Heart left ventricle (tissue), 16 donors: Measurements from ENCODE around the gene NRBF2. TPM values are rescaled to one million over a fixed set of nuclear protein-coding genes. Genes with fewer than 3 reads are reported as not detected.

Source experiments
- ATAC-seq, 4 donors: fragments of 200-7000 bp; cut with Tn5 transposase; one replicate each; pipeline ENCODE4 v1.9.1; 2020 to 2022; ENCODE audit warnings: moderate library complexity in 4 of 4, mild to moderate bottlenecking in 3 of 4, moderate number of reproducible peaks in 1 of 4
- DNase-seq, 5 donors: peaks; one replicate each; pipeline ENCODE4 v3.0.0-alpha.2; 2020
- H3K27ac ChIP-seq, 12 donors: fragments of 200-600 bp; sonication (generic) in 4 of 12; one replicate each; pipeline versions ENCODE4 v1.5.0 to v1.8.0; 2016 to 2022; ENCODE audit warnings: mild to moderate bottlenecking in 2 of 12
- H3K27me3 ChIP-seq, 9 donors: fragments of 200-600 bp; sonication (generic) in 2 of 9; one replicate each; pipeline versions ENCODE4 v1.5.1 to v1.8.0; 2016 to 2022; ENCODE audit warnings: mild to moderate bottlenecking in 3 of 9
- H3K36me3 ChIP-seq, 9 donors: fragments of 200-600 bp; sonication (generic) in 2 of 9; one replicate each; pipeline versions ENCODE4 v1.5.0 to v1.8.0; 2018 to 2022; ENCODE audit warnings: mild to moderate bottlenecking in 2 of 9
- H3K4me1 ChIP-seq, 12 donors: fragments of 200-600 bp; sonication (generic) in 4 of 12; one replicate each; pipeline versions ENCODE4 v1.5.0 to v1.8.0; 2016 to 2022; ENCODE audit warnings: mild to moderate bottlenecking in 3 of 12
- H3K4me3 ChIP-seq, 12 donors: fragments of 200-600 bp; sonication (generic) in 4 of 12; one replicate each; pipeline versions ENCODE4 v1.5.0 to v1.8.0; 2017 to 2022; ENCODE audit warnings: mild to moderate bottlenecking in 9 of 12, moderate library complexity in 4 of 12
- H3K9me3 ChIP-seq, 12 donors: fragments of 200-600 bp; sonication (generic) in 4 of 12; one replicate each; pipeline versions ENCODE4 v1.5.0 to v1.8.0; 2016 to 2022; ENCODE audit warnings: mild to moderate bottlenecking in 1 of 12
- POLR2A ChIP-seq, 2 donors: fragments of 450-650 bp; IDR thresholded peaks; one replicate each; pipeline ENCODE4 v1.6.1; 2017; ENCODE audit warnings: antibody characterized with exemption in 2 of 2, mild to moderate bottlenecking in 2 of 2, moderate library complexity in 2 of 2
- WGBS, 4 donors: extraction: QIAGEN DNeasy Blood & Tissue Kit in 2 of 4; methylation state at CpG; one replicate each; pipeline versions ENCODE4 v1.1.5 to v1.1.7; 2013 to 2018; 5-methylcytosine and 5-hydroxymethylcytosine counted together
- intact Hi-C, 10 donors: fragments of 100-400 bp; cut with DNase I; formaldehyde crosslinking; loops; one replicate each; pipeline versions ENCODE4 v1.11.1 to v1.14.2; 2022
- polyA plus RNA-seq, 2 donors: library from polyadenylated mRNA; stranded (reverse); fragments of 200-250 nt; gene quantifications; one replicate each; pipeline ENCODE4 v1.2.3, GENCODE V29; 2013
- total RNA-seq, 9 donors: library from RNA; depleted of rRNA in 2 of 9; stranded (reverse); fragments of >200 nt in 2 of 9; fragmentation: NEBNext Ultra II Directional in 3 of 9; extraction: Animal tissue kit (Norgen Biotek cat#: 25700) in 3 of 9; gene quantifications; one replicate each; pipeline versions ENCODE4 v1.1.0 to v1.2.4, GENCODE V29; 2016 to 2023
- TF ChIP-seq, protein P1 (sequence below), 12 donors: fragments of 200-600 bp; sonication (generic) in 4 of 12; IDR thresholded peaks; one replicate each; pipeline versions ENCODE4 v1.5.0 to v1.8.0; 2018 to 2022; ENCODE audit warnings: antibody characterized with exemption in 12 of 12, mild to moderate bottlenecking in 5 of 12
- donor health status: ischemic (EF 13 %, LVEDD 7.1; RV severe dilation, severe dysfunction).
- donor health status: healthy with polysubstance abuse.
- donor health status: DM: no; HTN: yes; CAD: no.
- donor health status: DM: no; HTN: no; CAD: no.
- donor health status: ischemic (EF 25% LVEDD 6.9; RV normal size, moderate dysfunction).
- donor health status: ischemic (EF 25% LVEDD 5.7; RV mildly dilated, moderate dysfunction).
- donor health status: healthy.
- donor health status: DM: yes; HTN: yes; CAD: no.
- donor health status: ischemic (EF 35%, LVEDD 5.7; RV mildly dilated, moderate dysfunction).
- donor health status: nonischemic (EF 11% LVEDD 7.7; RV severe dilation, severe dysfunction).
- donor health status: DM: yes; HTN: yes; CAD: no.
- donor health status: PGD.
- donor health status: ischemic (EF 29% LVEDD 5.4; RV normal size, mild dysfunction).
- donor health status: nonischemic (EF 23%, LVEDD 6.1; RV moderate dilation, normal function).

Gene NRBF2
- total and polyA plus RNA-seq, 11 donors, result 2.7 to 18.3 (median 10.7) TPM

DNA sequence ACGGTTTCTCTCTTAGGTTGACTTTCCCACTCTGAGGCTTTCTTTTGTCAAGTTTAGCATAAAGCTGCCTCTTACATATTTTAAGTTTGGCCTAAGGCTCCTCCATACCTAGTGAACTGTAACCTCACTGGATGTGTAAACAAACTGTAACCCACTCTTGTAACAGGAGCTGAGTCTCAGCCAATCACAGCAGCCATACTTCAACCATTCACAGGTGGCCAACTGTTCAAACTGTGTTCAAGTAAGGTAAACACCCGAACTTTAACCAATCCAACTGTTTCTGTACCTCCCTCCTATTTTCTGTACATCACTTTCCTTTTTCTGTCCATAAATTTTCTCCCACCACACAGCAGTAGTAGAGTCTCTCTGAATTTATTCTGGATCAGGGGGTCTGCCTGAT is 7.7 kb upstream of the NRBF2 start:
- H3K27ac ChIP-seq, result no peak overlapping the region
- H3K4me1 ChIP-seq, result peaks cover 0 to under 1% (median 0%) of the 10 kb centered on the region in 12 donors
- H3K4me3 ChIP-seq, result no peak overlapping the region
- no peaks in the 10 kb centered on the region for H3K9me3 ChIP-seq
- TF ChIP-seq POLR2A (IDR thresholded peaks at IDR 0.05), result no peak
- TF ChIP-seq, protein P1, sequence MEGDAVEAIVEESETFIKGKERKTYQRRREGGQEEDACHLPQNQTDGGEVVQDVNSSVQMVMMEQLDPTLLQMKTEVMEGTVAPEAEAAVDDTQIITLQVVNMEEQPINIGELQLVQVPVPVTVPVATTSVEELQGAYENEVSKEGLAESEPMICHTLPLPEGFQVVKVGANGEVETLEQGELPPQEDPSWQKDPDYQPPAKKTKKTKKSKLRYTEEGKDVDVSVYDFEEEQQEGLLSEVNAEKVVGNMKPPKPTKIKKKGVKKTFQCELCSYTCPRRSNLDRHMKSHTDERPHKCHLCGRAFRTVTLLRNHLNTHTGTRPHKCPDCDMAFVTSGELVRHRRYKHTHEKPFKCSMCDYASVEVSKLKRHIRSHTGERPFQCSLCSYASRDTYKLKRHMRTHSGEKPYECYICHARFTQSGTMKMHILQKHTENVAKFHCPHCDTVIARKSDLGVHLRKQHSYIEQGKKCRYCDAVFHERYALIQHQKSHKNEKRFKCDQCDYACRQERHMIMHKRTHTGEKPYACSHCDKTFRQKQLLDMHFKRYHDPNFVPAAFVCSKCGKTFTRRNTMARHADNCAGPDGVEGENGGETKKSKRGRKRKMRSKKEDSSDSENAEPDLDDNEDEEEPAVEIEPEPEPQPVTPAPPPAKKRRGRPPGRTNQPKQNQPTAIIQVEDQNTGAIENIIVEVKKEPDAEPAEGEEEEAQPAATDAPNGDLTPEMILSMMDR (IDR thresholded peaks at IDR 0.05), result no peak
- H3K27me3 ChIP-seq, result no peaks in the 10 kb centered on the region
- H3K36me3 ChIP-seq, result no peaks in the 10 kb centered on the region
- WGBS, 4 donors, result 76 to 89% (median 81%) methylated on average over 2 of the region's 2 CpGs
- ATAC-seq (no peak), DNase-seq (no peak)
- intact Hi-C loops, result no loop called here

DNA sequence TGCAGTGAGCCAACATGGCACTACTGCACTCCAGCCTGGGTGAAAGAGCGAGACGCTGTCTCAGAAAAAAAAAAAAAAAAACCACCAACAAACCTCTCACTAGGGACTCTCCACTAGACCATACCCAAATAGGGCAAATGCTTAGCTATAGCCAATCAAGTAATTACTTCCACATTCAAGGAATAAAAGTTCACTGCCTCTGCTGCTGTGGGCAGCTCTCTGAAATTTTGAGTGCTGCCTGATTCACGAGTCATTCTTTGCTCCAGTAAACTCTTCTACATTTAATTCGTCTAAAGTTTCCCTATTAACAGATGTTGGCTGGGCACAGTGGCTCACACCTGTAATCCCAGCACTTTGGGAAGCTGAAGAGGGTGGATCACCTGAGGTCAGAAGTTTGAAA is 4.7 kb upstream of the NRBF2 start:
- TF ChIP-seq POLR2A (IDR thresholded peaks at IDR 0.05), result no peak
- TF ChIP-seq, protein P1 (IDR thresholded peaks at IDR 0.05), result no peak
- Histone ChIP-seq H3K4me1 (peaks cover 0 to 6% (median 0%) of the 10 kb centered on the region in 12 donors), H3K27ac (no peak overlapping the region), H3K9me3 (no peaks in the 10 kb centered on the region), H3K4me3 (no peak overlapping the region), H3K27me3 (no peaks in the 10 kb centered on the region), H3K36me3 (no peaks in the 10 kb centered on the region)
- intact Hi-C loops, result no loop called here
- ATAC-seq (no peak), DNase-seq (no peak)
- WGBS, 4 donors, result 83 to 92% (median 88%) methylated on average over 4 of the region's 4 CpGs

DNA sequence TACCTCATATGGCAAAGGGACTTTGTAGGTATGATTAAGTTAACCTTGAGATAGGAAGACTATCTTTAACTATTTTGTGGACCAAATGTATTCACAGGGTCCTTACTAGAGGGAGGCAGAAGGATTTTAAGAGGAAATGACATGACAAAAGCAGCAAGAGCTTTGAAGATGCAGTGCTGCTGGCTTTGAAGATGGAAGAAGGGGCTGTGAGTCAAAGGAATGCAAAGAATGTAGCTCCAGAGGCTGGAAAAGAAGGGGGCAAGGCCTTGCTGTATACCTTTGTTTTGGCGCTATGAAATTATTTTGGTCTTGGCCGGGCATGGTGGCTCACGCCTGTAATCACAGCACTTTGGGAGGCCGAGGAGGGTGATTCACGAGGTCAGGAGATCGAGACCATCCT is 3.2 kb upstream of the NRBF2 start:
- peaks cover 0 to 16% (median 10%) of the 10 kb centered on the region in 12 donors for H3K4me1 ChIP-seq
- ATAC-seq, result no peak
- intact Hi-C loops, result loop anchor here in 5 of 10 donors (10.0 kb wide), 1 partner anchor 315 kb away; the partner anchor contains the start of gene EGR2 (in 5 of the 5)

DNA sequence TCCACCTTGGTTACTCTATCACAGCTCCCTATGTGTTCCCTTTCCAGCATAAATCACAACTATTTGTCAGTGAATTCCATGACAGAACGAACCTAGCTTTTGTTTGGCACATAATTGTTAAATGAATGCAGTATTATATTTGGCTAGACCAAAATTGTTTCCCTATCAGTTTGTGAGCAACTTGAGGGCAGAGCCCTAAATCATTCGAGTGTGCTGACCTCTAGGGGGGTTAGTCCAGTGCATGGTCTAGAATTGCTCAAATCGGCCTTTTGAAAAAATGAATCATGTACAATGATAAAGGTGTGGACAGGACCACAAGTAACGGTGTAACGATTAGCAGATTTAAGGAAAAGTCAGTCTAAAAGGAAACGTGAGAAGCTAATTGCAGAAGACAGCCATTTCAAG is 475 bp upstream of the NRBF2 start:
- 55 to 65% (median 59%) methylated on average over 6 of the region's 6 CpGs for WGBS, 4 donors
- intact Hi-C loops, result loop anchor here in 5 of 10 donors (1.0 to 10.0 kb wide), 2 partner anchors 16 to 318 kb away; partner anchors contain the start of gene EGR2 (in 5 of the 5)

More for the DNA sequence above, 3.2 kb upstream of the NRBF2 start:
- whole genome bisulfite sequencing, 4 donors, result 81 to 86% (median 84%) methylated on average over 6 of the region's 6 CpGs
- DNase-seq, result no peak
- H3K4me3 ChIP-seq, result no peak overlapping the region
- H3K27me3 ChIP-seq, result no peaks in the 10 kb centered on the region
- no peaks in the 10 kb centered on the region for H3K9me3 ChIP-seq
- TF ChIP-seq POLR2A (IDR thresholded peaks at IDR 0.05), result no peak
- TF ChIP-seq, protein P1 (IDR thresholded peaks at IDR 0.05), result no peak
- no peaks in the 10 kb centered on the region for H3K36me3 ChIP-seq
- H3K27ac ChIP-seq, result no peak overlapping the region

More for the DNA sequence above, 475 bp upstream of the NRBF2 start:
- peak in 3 of 4 donors; percentile 1 to 10 (median 3) for ATAC-seq
- no peaks in the 10 kb centered on the region for H3K9me3 ChIP-seq
- no peaks in the 10 kb centered on the region for H3K36me3 ChIP-seq
- peak overlapping the region; percentile 78 to 99 (median 92) for H3K27ac ChIP-seq
- no peaks in the 10 kb centered on the region for H3K27me3 ChIP-seq
- peaks cover 5 to 40% (median 23%) of the 10 kb centered on the region in 12 donors for H3K4me1 ChIP-seq
- peak overlapping the region in 10 of 12 donors; percentile 81 to 100 (median 94) for H3K4me3 ChIP-seq
- TF ChIP-seq POLR2A (IDR thresholded peaks at IDR 0.05), result no peak
- TF ChIP-seq, protein P1 (IDR thresholded peaks at IDR 0.05), result peak in 1 of 12 donors; percentile 5
- no peak for DNase-seq
